ENCODE results near the gene BRI3.

GRCh38 chr7:98282703-98283102, 1.2 kb downstream of the BRI3 start:
- TF ChIP-seq ATF3 (IDR thresholded peaks at IDR 0.05) (no peak), TCF7L2 (IDR thresholded peaks at IDR 0.05; ENCODE audit: borderline replicate concordance, extremely low read depth, insufficient read depth, insufficient read length) (no peak), CEBPB (IDR thresholded peaks at IDR 0.05; ENCODE audit: low read depth) (no peak), MAX (IDR thresholded peaks at IDR 0.05) (no peak), CTCF (IDR thresholded peaks at IDR 0.05 in 2 of 3, conservative IDR thresholded peaks at IDR 0.05 in 1 of 3; ENCODE audit: borderline replicate concordance in 1 of 3, insufficient read depth in 1 of 3, low read depth in 2 of 3, low read length in 2 of 3) (no peak), POLR2A (IDR thresholded peaks at IDR 0.05; ENCODE audit: borderline replicate concordance, extremely low read depth, insufficient read depth, insufficient read length) (no peak), FOSL1 (IDR thresholded peaks at IDR 0.05; ENCODE audit: low read depth) (no peak), SP1 (IDR thresholded peaks at IDR 0.05; ENCODE audit: low read depth) (no peak), SIN3A (IDR thresholded peaks at IDR 0.05; ENCODE audit: low read depth) (no peak)

Measured in HCT116 (cell line).